ENCODE results near the gene GULP1. TPM values are rescaled to one million over a fixed set of nuclear protein-coding genes. Genes with fewer than 3 reads are reported as not detected.

Gene GULP1
- total RNA-seq, 1 donor from 2014 or later, result 5.1 TPM

DNA sequence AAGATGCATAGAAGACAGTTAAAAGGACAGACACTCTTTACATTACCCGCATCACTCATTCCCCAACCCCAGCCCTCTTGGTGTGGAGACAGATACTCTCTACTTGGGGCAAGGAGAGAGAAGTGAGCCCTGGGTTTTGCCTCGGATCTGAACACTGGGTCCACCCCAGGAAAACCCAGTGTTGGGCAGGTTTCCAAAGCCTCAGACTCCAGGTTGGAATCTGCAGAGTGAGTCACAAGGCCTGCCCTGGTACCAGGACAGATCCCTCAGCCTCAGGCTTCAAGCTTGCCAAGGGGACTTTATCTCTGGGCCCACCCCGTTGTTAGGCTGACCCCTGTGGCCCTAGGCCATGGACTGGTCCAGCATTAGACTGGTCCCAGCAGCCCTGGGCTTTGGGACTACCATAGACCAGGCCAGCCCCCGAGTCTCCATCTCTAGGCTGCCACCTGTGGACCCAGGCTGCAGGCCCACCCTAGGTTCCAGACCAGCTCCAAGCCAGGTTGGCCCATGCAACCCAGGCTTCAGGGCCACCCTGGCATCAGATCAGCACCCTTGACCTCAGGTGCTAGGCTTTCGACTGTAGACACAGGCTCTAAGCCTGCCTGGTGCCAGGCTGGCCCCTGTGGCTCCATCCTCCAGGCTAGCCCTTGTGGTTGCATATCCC lies 112.8 kb downstream of the GULP1 start:
- no peak for DNase-seq (ENCODE audit: low spot score)
- intact Hi-C loops (cut with DNase I), result no loop called here

DNA sequence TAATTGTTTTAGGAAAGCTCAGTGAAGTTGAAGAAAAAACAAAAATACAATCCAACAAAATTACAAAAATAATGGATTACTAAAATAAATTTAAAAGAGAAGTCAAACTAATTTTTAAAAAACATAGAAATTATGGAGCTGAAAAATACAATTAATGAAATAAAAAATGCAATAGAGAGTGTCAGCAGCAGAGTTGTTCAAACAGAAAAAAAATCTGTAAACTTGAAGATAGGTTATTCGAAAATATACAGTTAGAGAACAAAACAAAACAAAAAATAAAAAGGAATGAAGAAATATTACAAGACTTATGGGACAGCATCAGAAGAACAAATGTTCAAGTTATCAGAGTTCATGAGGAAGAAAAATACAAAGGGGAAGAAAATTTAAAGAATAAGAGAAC lies 114.7 kb downstream of the GULP1 start:
- no peak for DNase-seq (ENCODE audit: low spot score)
- intact Hi-C loops (cut with DNase I), result no loop called here

DNA sequence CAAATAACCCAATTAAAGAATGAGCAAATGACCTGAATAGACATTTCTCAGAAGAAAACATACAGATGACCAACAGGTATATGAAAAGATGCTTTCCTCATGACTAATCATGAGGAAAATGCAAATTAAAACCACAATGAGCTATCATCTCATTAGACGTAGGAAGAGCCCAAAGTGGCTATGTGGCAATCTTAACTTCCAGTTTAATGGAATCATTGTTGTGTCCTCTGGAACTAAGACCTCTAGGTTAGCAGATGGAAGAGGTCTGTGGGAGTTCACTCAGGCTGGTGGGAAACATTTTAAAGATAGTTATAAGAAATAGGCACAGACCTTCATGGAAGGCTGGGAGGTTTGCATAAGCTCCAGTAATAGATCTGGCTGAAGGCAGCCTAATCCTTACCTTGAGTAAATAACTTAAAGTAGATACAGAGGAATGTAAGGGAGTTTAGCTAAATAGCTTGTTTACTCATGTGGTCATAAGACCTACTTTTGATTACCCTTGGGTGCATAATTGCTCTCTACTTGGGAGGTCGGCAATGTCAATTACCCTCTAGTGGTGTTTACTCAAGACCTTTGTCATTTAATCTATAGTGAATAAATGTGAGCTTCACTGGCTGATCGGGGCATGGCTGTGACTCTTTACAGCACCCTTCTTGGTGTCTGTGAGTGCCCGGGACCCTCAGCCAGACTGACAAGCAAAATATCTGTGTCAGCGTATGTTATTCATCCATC lies 119.0 kb downstream of the GULP1 start:
- intact Hi-C loops (cut with DNase I), result no loop called here
- no peak for DNase-seq (ENCODE audit: low spot score)

DNA sequence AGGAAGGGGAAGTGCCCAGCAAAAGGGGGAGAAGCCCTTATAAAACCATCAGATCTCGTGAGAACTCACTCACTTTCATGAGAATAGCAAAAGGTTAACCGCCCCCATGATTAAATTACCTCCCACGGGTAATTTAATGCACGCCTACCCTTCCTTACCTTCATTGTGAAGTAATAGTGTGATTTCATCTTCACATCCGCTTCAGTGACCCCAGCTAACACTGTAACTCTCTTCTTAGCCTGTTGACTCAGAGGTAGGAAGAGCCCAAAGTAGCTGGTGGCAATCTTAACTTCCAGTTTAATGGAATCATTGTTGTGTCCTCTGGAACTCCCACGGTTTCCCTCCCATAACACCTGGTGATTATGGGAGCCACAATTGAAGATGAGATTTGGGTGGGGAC lies 120.5 kb downstream of the GULP1 start:
- intact Hi-C loops (cut with DNase I), result no loop called here
- DNase-seq (ENCODE audit: low spot score), result no peak

DNA sequence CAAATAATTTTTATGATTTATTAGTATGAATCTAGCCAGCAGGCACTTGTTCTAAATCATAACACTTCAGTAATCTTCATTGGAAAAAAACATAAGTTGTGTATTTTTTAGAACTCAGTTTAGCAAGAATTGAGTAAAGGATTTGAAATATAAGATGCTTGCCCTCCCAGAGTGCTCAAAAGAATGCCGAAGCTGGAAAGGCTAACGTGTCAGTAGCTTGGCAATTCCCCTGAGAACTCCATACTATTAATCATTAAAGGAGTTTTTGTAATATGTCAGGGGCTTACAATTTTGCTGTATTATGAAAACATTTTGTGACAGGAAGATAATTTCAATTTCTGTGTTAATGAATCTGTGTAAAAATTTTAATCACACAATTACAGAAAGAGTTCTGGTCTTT lies 122.7 kb downstream of the GULP1 start:
- no peak for DNase-seq (ENCODE audit: low spot score)
- intact Hi-C loops (cut with DNase I), result no loop called here

DNA sequence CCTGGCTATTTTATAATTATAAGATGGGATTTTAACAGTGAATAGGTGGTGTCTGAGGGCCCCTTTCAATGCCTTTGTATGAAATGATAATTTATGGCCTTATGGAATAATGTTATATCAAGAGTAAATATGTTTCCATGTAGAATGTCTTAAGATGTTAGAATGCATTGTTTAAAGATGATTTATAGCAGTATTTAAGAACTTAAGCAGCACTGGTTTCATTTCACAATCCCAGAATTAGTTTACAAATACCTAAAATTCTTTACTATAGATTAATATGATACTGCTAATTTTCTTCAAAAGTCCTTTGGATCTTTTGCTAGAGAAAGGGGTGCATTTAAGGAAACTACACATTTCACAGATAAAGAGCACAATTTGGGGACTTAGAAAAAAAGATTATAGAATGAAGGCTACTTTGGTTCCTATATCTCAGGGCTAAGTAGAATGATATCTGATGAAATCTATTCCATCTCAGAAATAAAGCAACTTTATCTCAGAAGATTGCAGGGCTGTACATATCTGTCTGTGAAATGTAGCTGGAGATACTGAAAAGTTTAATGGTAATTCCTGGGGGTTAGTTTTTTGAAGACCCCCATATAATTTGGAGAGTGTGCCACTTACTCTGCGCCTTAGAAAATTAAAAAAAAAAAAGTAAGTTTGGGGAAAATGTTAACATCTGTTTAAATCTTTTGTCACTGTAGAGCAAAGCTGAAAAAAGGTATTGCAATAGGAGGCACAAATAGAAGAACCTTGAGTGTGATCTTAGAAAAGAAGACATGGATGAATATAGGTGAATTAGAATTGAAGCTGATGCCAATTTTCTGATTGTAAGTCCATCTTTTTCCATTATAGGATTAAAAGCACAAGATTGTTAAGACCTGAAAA lies 123.4 kb downstream of the GULP1 start:
- intact Hi-C loops (cut with DNase I), result no loop called here
- no peak for DNase-seq (ENCODE audit: low spot score)

DNA sequence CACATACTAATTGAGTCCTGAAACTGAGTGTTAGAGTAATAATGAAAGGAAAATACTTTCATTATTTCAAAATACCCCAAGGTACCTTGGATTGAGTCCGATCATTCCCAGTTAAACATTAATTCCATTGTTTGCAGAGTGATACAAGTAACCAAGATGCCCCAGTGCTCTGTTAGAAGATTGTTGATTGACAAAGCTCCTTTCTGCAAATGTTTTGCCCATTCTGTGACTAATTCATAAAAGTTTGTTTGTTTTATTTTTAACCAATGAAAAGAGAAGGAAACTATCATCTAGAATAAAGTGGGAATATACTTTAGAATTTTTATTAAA lies 124.0 kb downstream of the GULP1 start:
- intact Hi-C loops (cut with DNase I), result no loop called here
- no peak for DNase-seq (ENCODE audit: low spot score)

DNA sequence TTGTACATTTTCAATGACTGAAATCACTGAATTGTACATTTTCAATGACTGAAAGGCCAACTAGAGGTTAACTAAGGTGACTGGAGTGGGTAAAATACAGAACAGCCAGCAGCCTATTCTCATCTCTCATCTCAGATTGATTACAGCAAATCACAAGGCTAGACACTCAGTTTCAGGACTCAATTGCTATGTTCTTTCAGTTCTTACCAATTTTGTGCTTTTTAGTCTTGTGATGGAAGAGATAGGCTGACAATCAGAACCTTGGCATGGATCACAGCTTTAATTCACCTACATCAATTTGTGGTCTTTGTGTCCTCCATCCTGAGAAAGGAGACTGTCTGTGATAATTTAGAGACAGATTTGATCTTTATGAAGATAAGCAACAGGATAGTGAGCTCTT lies 124.7 kb downstream of the GULP1 start:
- intact Hi-C loops (cut with DNase I), result no loop called here

DNA sequence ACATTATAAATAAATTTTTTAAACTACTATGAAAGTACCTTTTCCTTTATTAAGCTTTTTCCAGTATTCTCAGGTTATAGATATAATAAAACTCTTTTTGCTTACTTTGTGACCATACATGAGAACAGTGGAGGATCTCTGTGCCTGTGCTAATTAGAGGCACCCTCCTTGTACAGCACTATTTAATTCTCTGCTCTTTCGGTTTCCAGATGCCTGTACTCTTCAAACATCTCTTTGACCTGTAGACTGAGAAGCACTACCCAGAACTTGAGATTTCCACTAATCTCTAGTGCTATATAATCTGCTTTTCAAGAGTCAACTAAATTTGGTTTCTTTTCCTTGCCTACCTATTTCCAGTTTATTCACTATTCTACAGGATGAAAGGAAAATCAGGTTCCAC lies 131.1 kb downstream of the GULP1 start:
- intact Hi-C loops (cut with DNase I), result no loop called here
- DNase-seq (ENCODE audit: low spot score), result no peak

More for the DNA sequence above, 124.7 kb downstream of the GULP1 start:
- DNase-seq (ENCODE audit: low spot score), result no peak

DNA sequence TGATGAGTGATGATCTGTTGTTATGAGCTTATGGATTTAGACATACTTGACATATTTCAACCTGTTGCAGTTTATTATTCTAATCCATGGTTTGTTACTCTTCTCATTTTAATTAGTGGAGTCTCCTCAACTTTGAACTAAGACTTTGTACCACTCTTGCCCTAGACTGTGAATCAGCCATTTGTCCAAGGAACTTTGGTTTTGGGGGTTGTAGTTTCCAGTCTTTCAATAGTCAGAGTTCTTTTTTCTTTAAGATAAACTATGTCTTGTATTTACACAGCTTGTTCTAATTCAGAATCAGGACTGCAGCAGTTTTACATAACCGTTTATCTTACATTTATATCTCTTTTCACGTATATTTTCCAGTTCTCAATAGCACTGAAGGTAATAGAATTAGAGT lies 133.6 kb downstream of the GULP1 start:
- intact Hi-C loops (cut with DNase I), result no loop called here

DNA sequence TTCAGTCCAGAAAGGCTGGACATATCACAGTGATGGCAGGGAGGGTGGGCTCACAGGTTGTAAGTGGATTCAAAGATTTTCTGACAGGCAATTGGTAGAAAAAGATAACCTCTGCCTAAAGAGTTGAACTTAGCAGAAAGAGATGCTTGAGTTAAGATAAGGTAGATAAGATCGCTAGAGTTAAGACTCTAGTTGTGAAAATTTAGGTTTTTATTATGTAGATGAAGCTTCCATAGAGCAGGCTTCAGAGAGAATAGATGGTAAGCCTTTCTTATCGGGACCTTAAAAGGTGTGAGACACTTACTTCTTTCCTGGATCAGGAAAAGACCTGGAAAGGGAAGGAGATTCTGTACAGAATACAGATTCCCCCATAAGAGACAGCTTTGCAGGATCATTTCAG lies 134.4 kb downstream of the GULP1 start:
- intact Hi-C loops (cut with DNase I), result no loop called here
- DNase-seq (ENCODE audit: low spot score), result no peak

More for the DNA sequence above, 133.6 kb downstream of the GULP1 start:
- no peak for DNase-seq (ENCODE audit: low spot score)

DNA sequence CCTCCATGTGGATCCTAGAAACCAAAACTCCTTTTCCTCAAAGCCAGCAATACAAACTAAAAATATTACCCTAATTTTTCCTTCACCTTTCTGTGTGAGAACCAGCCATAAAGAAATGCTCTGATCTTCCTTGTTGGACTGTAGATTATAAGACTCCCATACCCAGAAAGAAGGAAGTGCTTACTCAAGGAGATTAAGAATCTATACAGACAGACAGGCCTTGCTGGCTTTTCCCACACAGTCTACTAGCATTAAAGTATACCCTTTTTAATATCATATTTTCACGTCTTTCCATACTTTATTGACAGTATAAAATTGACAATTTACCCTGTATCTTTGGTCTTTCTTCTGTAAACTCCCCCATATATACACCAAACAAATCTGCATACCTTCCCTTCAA lies 139.0 kb downstream of the GULP1 start:
- intact Hi-C loops (cut with DNase I), result no loop called here
- no peak for DNase-seq (ENCODE audit: low spot score)

DNA sequence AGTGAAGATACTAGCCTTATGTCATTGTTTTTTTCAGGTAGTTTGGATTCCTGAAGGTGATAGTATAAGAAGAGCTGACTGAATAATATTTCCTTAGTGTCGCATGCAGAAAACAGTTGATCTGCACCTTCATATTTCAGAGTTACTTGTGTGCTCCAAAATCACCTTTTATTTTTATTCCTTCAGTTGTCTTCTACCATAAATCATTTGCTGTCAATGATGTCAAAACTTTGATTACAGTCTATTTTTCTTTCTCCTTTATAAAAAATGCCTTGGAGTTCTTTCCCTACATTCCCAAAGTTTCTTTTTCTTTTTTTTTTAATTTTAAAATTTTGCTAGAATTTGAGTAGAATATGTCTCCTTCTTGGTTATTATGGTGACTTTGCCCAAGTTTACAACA lies 142.3 kb downstream of the GULP1 start:
- no peak for DNase-seq (ENCODE audit: low spot score)
- intact Hi-C loops (cut with DNase I), result no loop called here

DNA sequence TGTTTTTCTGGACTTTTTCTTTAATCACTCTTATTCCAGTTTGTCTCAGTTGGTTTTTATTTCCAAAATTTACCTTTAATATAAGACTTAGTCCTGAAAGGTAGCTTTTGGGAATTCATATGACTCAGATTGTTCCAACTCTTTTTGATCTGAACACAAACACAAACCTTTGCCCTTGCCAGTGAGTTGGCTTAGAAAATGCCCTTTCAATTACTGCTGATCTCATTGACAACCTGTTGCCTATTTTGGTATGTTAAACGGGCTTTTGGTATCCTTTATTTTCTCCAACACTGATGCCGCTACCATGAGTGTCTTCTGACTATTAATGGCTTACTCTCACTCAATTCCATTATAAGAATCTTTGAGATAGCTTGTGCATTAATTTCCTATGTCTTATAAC lies 143.4 kb downstream of the GULP1 start:
- no peak for DNase-seq (ENCODE audit: low spot score)
- intact Hi-C loops (cut with DNase I), result no loop called here

DNA sequence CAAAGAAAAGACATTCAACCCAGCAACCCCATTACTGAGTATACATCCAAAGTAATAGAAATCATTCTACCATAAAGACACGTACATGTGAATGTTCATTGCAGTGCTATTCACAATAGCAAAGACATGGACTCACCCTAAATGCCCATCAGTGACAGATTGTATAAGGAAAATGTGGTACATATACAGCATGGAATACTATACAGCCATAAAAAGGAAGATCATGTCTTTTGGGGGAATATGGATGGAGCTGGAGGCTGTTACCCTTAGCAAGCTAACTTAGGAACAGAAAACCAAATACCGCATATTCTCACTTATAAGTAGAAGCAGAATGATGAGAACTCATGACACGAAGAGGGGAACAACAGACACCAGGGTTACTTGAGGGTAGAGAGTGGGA lies 145.9 kb downstream of the GULP1 start:
- DNase-seq (ENCODE audit: low spot score), result no peak
- intact Hi-C loops (cut with DNase I), result no loop called here

DNA sequence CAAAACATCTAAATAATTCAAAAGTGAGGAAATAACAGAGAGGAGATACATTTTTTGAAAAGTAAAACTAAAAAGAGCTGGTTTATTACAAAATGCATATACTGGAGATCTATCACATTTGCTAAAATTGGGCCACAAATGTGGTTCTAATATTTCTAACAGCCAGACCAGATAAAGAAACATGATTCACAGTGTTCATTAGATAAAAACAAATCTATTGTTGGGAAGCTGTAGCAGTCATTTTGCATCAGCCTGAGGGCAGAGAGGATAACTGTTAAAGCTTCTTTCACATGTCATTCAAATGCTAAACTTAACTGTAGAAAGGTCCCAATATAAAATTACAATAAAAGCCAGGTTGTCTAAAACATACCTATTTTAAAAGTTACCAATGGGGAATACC lies 148.3 kb downstream of the GULP1 start:
- no peak for DNase-seq (ENCODE audit: low spot score)
- intact Hi-C loops (cut with DNase I), result no loop called here

DNA sequence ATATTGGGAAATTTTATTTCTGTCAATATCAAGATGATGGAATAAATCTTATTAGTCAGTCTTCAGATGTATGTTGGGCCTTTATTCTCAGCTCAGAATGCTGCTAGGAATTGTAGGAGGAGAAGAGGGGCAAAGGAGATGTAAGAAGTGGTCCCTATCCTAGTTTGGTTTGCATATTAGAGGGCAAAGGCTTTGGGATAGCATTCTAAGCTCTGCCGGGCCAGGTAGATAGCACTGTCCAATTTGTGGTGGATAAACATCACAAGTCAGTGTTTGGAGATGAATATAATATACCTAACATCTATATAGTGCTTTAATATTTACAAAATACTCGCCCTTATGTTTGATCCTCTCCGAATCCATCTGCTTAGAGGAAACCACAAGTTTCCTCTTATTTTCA lies 149.2 kb downstream of the GULP1 start:
- DNase-seq (ENCODE audit: low spot score), result no peak
- intact Hi-C loops (cut with DNase I), result no loop called here

DNA sequence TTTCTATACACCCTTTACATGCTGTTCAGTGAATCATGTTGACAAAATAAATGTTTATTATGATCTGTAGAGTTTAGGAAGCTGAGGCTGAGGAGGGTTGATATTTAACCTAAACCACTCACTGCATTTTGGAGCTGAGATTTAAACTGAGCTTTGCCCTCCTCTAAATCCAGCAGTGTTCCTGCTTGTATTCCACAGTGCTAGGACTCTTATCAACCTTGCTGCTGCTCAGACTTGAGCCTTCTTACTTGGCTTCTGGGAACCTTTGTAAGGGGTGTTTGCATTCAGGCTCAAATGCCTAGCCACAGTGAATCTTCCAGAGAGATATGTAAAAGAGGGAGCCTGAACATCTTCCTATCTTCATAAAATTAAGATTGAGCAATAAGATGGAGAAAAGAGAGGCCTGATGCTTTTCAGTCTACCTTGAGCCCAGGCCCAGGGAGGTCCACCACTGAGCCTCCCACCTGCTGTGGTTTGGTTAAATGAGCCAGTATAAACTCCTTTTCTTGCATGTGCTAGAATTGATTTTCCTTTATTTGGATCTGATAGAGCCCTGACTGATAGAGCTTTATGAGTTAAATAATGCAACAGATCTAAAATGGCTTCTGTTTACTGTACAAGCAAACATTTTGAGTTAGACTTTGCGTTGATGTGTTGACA lies 149.7 kb downstream of the GULP1 start:
- DNase-seq (ENCODE audit: low spot score), result no peak
- intact Hi-C loops (cut with DNase I), result no loop called here

DNA sequence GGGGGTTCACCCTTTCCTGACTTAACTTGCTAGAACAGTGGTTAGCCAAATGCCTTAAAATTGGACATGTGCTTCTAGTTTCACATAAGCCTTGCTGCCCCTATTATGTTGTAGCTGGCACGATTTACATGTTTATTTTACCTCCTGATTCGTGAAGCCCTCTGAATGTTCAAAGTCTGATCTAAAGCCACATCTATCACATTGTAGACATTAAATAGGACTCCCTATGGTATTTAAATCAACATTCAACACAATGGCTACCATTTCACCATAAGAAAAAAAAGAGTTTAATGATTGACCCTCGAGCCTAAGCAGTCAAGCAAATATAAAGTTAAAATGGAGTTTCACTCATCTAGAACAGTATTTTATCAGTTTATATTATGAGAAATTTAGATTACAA lies 151.5 kb downstream of the GULP1 start:
- no peak for DNase-seq (ENCODE audit: low spot score)
- intact Hi-C loops (cut with DNase I), result no loop called here

DNA sequence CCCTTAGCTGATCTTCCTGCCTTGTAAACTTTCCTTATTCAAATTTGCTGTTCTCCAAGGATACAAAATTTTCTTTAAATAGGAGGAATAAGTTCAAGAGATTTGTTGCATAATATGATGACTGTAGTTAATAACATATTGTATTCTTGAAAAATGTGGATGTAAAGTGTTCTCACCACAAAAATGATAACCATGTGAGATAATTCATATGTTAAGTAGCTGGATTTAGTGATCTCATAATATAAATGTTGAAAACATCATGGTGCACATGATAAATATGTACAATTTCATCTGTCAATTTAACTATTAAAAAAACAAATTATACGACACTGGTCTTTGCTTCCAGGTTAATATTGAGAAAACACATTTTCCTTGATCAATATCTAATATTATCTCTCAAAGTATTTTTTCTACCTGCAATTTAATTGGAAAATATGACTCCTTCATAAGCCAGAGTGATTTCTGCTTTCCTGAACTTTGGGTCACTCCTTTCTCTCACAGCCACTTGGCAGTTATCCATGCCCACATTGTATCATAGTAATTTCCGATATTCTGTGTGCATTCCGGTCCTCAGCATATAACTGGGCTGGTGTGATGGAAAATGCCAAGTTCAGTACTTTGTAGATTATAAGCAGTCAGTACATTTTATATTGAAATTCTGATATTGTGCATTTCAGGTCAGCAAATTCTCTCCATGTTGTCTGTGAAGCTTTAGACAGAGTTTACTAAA lies 152.6 kb downstream of the GULP1 start:
- intact Hi-C loops (cut with DNase I), result no loop called here
- DNase-seq (ENCODE audit: low spot score), result no peak
